Globus pallidus (tissue), 1 donor: Measurements from ENCODE around the gene TMEM39B.
"Not testable (repeated sequence)": the region's sequence is repeated elsewhere in the genome, so short reads cannot be mapped to it uniquely, and the experiment has no call there.

Experiments
- DNase-seq: peaks from one replicate; pipeline ENCODE4 v3.0.0-alpha.2; 2015; ENCODE audit warnings: low spot score

TMEM39B gene

GRCh38 chr1:32071758-32072621, 749 bp upstream of the TMEM39B start:
- DNase-seq, result no peak

DNA sequence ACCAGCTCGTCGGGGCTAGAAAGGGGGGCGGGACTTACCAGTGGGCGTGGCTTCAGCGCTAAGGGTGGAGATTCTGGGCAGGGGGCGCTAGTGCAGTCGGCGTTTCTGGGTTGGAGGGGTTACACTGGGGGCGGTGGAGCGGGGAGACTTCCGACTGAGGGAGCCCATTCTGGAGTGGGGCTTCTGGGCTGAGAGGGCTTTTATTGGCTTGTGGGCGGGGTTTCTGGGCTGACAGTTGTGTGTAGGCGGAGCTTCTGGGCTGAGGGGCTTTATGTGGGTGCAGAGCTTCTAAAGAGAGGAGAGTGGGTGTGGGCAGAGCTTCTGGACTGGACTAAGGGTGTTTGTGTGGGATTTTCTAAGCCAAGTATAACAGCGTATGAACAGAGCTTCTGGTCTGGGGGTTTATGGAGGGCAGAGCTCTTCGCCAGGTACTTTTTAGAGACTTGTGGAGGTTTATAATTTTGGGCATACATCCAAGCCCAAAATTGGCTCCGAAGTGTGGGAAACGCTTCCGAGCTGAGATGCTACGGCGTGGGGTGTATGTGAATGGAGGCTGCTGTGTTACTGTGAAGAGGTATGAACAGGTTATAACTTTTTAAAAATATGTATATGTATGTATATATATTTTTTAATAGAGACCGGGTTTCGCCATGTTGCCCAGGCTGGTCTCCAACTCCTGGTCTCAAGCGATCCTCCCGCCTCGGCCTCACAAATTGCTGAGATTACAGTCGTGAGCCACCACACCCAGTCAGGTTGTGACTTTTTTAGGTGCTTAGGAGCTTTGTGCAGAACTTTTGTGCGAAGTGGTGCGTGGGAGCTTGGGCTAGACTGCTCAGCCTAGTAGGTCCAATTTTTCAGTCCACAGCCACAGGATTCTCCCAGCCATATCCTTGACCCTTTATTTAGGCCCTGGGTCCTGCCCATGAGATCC, 825 bp downstream of the TMEM39B start:
- no peak for DNase-seq

GRCh38 chr1:32074841-32075240, 2.1 kb downstream of the TMEM39B start:
- DNase-seq, result no peak

GRCh38 chr1:32077451-32077850, 4.7 kb downstream of the TMEM39B start:
- DNase-seq, result peak; percentile 42

DNA sequence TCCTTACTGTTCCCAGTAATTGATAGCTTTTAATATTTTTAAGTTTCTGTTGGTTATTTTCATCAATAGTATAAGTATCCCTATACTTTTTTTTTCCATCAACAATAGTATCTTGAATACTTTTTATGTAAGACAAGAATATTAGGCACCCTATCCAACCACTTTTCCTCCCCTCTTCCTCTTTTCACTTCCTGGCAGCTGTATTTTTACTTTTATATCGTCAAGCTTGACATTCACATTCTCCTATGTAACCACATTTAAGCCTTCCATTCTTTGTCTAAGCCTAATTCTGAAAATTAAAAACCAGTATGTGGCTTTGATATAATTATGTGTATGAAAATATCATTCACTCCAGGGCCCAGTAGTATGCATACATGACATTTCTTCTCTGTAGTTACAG, 9.3 kb downstream of the TMEM39B start:
- DNase-seq, result no peak

- not testable (repeated sequence) for DNase-seq
These were observed 13.6 kb downstream of the TMEM39B start for GRCh38 chr1:32086381-32086780.

GRCh38 chr1:32091176-32091575, 18.4 kb downstream of the TMEM39B start:
- DNase-seq, result no peak

GRCh38 chr1:32091591-32091990, 18.9 kb downstream of the TMEM39B start:
- no peak for DNase-seq

DNA sequence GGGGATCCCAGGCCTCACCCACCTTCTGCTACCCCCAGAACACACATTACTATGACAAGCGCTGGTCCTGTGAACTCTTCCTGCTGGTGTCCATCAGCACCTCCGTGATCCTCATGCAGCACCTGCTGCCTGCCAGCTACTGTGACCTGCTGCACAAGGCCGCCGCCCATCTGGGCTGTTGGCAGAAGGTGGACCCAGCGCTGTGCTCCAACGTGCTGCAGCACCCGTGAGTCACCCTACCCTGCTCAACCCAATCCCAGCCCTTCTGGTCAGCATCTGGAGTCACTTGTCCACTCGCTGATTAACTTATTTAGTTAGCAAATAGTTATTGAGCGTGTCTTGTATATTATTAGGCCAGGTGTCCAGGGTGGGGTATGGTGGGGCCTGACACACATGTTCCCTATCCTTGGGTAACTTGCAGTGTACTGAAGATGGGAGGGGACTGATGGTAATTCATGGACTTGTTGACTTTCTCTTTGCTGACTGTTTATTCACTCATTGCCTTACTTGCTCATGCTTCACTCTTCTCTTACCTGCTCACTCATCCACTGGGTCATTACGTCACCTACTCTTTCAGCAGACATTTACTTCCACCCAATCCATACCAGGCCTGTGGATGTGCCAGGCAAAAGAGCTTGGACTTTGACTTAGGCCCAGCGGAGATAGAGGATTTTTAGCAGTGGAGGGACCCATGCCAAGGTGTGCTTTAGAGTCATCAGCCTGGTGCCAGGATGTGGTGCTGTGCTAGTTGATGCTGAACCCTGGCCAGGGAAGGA, 22.2 kb downstream of the TMEM39B start:
- no peak for DNase-seq

DNA sequence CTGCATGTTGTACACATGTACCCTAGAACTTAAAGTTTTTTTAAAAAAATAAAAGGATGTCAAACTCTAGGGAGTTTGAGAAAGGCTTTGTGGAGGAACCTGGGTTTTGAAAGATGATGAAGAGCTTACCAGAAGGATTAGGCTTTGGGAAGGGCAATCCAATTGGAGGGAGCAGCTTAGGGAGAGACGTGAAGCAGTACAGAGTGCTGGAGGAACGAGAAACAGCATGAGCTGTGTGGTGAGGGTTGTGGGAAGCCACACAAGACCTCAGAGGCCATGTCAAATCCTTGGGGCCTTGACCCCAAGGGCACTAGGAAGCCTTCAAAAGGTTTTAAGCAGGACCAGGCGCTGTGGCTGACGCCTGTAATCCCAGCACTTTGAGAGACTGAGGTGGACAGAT, 26.7 kb downstream of the TMEM39B start:
- no peak for DNase-seq

DNA sequence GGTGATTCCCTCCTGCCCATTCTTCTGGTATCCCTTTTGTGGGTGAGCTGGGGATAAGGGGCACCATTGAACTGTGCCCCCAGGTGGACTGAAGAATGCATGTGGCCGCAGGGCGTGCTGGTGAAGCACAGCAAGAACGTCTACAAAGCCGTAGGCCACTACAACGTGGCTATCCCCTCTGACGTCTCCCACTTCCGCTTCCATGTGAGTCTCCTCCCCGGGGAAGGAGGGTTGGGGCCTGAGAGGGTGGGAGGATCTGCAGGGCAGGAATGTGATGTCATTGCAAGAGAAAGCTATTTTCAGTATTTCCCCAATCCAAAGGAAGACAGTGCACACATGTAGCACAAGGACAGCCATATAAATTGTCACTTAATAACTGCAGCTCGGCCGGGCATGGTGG, 27.6 kb downstream of the TMEM39B start:
- peak; percentile 35 for DNase-seq

- no peak for DNase-seq
These were observed 28.3 kb downstream of the TMEM39B start for GRCh38 chr1:32100807-32101708.

GRCh38 chr1:32104127-32104526, 31.4 kb downstream of the TMEM39B start:
- no peak for DNase-seq

DNA sequence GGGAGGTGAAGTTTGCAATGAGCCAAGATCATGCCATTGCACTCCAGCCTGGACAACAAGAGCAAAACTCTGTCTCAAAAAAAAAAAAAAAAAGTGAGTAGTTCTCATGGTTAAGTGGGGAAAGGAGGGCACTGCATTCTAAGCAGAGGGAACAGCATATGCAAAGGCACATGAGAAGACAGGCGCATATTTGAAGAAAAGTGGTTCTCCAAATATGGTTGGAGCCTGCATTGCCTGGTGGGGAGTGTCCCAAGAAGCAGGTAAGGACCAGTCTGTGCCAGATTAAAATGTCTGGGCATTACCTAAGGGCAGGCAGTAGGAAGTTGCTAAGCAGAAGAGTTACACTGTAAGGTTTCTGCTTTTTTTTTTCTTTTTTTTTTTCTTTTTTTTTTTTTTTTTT, 32.6 kb downstream of the TMEM39B start:
- DNase-seq, result no peak

GRCh38 chr1:32106663-32107275, 34.0 kb downstream of the TMEM39B start:
- DNase-seq, result no peak

- peak; percentile 89 for DNase-seq
These were observed 35.3 kb downstream of the TMEM39B start, which contains the start of gene KPNA6 for GRCh38 chr1:32107742-32108661. KPNA6 (plus strand) TSS chr1:32108056; CDS start chr1:32108131, 75 bp downstream.

DNA sequence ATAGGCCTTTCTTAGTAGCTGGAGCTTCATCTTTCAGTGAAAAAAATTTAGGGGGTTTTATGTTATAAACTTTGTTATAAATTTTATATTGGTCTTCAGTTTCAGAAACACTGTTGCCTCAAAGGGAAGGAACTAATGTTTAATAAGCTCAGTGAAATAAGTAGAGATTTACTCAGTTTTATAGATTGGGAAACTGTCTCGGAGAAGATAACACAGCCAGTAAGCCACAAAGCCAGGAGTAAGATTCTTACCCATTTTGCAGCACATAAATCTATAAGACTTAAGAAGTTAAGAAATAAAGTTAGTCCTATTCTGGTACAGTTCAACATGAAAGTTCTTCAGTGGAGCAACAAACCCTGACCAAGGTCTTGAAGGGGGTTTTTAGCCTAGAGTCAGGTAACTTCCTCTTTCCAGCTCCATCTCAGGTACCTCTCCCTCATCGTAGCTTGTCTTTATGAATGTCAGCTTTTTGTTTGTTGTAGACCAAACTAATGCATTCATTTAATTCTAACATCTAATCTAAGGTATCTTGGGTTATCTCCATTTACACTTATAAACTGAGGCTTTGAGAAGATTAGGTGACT, 38.4 kb downstream of the TMEM39B start:
- DNase-seq, result no peak

DNA sequence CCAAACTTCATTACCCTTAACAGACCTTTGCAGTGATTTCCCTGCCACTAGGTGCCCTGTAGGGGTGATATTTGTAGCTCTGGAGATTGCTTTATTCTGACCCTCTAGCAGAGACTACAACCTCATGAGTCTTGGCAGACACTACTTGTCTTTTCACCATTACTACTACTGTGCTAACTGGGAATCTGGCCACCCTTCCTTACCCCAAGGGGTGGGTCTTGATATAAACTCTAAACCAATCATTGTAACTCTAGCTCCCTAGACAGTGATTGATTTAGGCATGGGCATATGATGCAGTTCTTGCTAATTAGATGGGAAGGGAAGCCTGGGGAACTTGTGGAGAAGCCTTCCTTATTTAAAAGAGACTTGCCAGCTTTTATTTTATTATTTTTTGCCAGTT, 39.0 kb downstream of the TMEM39B start:
- no peak for DNase-seq

GRCh38 chr1:32112806-32113375, 40.2 kb downstream of the TMEM39B start:
- no peak for DNase-seq
